Measurements from ENCODE around the gene BBS2.

GRCh38 chr16:56520251-56520577 lies 390 bp upstream of the BBS2 start:
- TF ChIP-seq REST (IDR thresholded peaks at IDR 0.05; ENCODE audit: insufficient read depth in 1 of 2, low read depth in 2 of 2, low read length in 2 of 2) (no peak), POLR2AphosphoS5 (IDR thresholded peaks at IDR 0.05; ENCODE audit: low read depth, low read length) (no peak)
